ENCODE results near the gene SOSTDC1.

DNA sequence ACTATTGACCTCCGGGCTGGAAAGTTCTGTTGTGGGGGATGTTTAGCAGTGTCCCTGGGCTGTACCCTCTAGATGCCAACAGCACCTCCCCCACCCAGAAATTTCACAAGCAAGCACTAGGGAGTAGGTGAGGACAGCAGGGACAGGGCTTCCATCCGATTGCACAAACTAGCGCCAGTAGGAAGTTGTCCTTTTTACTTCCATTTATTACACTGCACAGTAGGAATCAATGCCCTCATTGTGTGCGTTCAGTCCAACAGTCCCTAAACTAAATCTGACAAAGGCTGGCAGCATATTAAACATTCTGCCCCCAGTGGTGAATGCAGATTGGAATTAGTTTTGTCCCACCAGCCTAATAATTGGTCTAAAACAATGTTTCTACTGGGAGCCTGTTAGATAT, 6.4 kb upstream of the SOSTDC1 start:
- TF ChIP-seq ZNF70 (CRISPR knock-in tag; IDR thresholded peaks at IDR 0.05) (no peak), TCF4 (CRISPR knock-in tag; IDR thresholded peaks at IDR 0.05; ENCODE audit: borderline replicate concordance) (no peak), CSDC2 (CRISPR knock-in tag; IDR thresholded peaks at IDR 0.05) (no peak), RARB (CRISPR knock-in tag; IDR thresholded peaks at IDR 0.05) (no peak), ZC3H10 (CRISPR knock-in tag; IDR thresholded peaks at IDR 0.05) (no peak), OSR1 (CRISPR knock-in tag; IDR thresholded peaks at IDR 0.05) (no peak), ZFP3 (CRISPR knock-in tag; IDR thresholded peaks at IDR 0.05) (no peak), SNAI2 (CRISPR knock-in tag; IDR thresholded peaks at IDR 0.05) (no peak), ZFP30 (CRISPR knock-in tag; IDR thresholded peaks at IDR 0.05) (no peak), ARNTL (CRISPR knock-in tag; IDR thresholded peaks at IDR 0.05; ENCODE audit: borderline replicate concordance, low read depth) (no peak), GLIS3 (CRISPR knock-in tag; IDR thresholded peaks at IDR 0.05) (no peak), TOX (CRISPR knock-in tag; IDR thresholded peaks at IDR 0.05; ENCODE audit: borderline replicate concordance) (no peak)
- TF ChIP-seq, protein P1, sequence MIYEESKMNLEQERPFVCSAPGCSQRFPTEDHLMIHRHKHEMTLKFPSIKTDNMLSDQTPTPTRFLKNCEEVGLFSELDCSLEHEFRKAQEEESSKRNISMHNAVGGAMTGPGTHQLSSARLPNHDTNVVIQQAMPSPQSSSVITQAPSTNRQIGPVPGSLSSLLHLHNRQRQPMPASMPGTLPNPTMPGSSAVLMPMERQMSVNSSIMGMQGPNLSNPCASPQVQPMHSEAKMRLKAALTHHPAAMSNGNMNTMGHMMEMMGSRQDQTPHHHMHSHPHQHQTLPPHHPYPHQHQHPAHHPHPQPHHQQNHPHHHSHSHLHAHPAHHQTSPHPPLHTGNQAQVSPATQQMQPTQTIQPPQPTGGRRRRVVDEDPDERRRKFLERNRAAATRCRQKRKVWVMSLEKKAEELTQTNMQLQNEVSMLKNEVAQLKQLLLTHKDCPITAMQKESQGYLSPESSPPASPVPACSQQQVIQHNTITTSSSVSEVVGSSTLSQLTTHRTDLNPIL (CRISPR knock-in tag; IDR thresholded peaks at IDR 0.05; ENCODE audit: low read depth): no peak
- TF ChIP-seq, protein P2, sequence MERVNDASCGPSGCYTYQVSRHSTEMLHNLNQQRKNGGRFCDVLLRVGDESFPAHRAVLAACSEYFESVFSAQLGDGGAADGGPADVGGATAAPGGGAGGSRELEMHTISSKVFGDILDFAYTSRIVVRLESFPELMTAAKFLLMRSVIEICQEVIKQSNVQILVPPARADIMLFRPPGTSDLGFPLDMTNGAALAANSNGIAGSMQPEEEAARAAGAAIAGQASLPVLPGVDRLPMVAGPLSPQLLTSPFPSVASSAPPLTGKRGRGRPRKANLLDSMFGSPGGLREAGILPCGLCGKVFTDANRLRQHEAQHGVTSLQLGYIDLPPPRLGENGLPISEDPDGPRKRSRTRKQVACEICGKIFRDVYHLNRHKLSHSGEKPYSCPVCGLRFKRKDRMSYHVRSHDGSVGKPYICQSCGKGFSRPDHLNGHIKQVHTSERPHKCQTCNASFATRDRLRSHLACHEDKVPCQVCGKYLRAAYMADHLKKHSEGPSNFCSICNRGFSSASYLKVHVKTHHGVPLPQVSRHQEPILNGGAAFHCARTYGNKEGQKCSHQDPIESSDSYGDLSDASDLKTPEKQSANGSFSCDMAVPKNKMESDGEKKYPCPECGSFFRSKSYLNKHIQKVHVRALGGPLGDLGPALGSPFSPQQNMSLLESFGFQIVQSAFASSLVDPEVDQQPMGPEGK (CRISPR knock-in tag; IDR thresholded peaks at IDR 0.05; ENCODE audit: borderline replicate concordance): no peak
